ENCODE measurements around the gene SOHLH2. TPM values are rescaled to one million over a fixed set of nuclear protein-coding genes. Genes with fewer than 3 reads are reported as not detected.

The SOHLH2 gene
- total RNA-seq, 4 donors from 2014 or later = 0.19 to 0.47 (median 0.27) TPM; not detected in 1

DNA sequence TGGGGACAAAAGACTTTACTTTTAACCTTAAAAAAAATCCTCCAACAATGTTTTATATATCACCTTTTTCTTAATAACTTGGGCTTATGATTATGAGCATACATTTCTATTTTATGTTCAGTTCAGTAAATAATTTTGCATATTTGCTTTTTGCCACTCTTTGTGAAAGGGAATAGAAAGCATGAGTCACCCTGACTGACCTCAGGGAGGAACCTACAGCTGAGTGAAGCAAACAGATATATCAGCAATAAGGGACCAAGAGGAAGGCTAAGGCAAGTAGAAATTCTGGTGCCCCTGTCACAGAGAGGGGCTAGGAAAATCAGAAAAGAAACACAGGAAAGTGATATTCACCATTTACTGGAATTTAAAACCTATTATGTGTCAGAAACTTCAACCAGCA is 37.2 kb upstream of the SOHLH2 start:
- no peak overlapping the region for H3K4me3 ChIP-seq
- TF ChIP-seq EP300 (IDR thresholded peaks at IDR 0.05) (no peak), POLR2AphosphoS5 (IDR thresholded peaks at IDR 0.05) (no peak), POLR2A (IDR thresholded peaks at IDR 0.05) (no peak)
- TF ChIP-seq, protein P1, sequence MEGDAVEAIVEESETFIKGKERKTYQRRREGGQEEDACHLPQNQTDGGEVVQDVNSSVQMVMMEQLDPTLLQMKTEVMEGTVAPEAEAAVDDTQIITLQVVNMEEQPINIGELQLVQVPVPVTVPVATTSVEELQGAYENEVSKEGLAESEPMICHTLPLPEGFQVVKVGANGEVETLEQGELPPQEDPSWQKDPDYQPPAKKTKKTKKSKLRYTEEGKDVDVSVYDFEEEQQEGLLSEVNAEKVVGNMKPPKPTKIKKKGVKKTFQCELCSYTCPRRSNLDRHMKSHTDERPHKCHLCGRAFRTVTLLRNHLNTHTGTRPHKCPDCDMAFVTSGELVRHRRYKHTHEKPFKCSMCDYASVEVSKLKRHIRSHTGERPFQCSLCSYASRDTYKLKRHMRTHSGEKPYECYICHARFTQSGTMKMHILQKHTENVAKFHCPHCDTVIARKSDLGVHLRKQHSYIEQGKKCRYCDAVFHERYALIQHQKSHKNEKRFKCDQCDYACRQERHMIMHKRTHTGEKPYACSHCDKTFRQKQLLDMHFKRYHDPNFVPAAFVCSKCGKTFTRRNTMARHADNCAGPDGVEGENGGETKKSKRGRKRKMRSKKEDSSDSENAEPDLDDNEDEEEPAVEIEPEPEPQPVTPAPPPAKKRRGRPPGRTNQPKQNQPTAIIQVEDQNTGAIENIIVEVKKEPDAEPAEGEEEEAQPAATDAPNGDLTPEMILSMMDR (IDR thresholded peaks at IDR 0.05) = no peak
- H3K36me3 ChIP-seq = peaks cover 0 to 12% of the 10 kb centered on the region in 2 donors
- H3K4me1 ChIP-seq = no peaks in the 10 kb centered on the region
- peaks cover 0 to 9% (median 0%) of the 10 kb centered on the region in 3 donors for H3K9me3 ChIP-seq
- ATAC-seq = no peak
- H3K27ac ChIP-seq = no peak overlapping the region
- H3K27me3 ChIP-seq = no peaks in the 10 kb centered on the region

DNA sequence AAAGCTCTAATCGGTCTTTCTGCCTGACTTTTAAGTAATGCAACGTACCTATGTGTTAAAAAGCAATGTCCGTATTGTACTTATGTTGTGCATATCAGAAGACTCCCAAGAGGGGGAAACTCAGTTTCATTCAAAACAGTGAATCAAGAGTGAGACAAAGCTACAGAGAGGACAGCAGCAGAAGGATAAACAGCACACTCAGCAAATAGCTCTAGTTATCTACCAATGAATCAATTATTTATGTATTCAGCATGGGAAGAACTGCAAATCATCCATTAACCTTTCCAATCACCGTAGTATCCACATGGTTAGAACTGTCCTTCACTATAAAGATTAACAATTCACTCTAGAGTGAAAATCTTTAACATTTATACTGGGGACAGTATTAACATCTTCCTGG is 36.7 kb upstream of the SOHLH2 start:
- 79 to 82% methylated on average over 4 of the region's 4 CpGs for WGBS, 2 donors (ENCODE audit: low coverage in 1 of 2)
- H3K27me3 ChIP-seq = no peaks in the 10 kb centered on the region
- no peak overlapping the region for H3K27ac ChIP-seq
- no peak for ATAC-seq
- no peaks in the 10 kb centered on the region for H3K4me1 ChIP-seq
- H3K9me3 ChIP-seq = peaks cover 0 to 9% (median 0%) of the 10 kb centered on the region in 3 donors
- no peak overlapping the region for H3K4me3 ChIP-seq
- H3K36me3 ChIP-seq = peaks cover 0 to 16% of the 10 kb centered on the region in 2 donors
- TF ChIP-seq POLR2A (IDR thresholded peaks at IDR 0.05) = no peak
- TF ChIP-seq EP300 (IDR thresholded peaks at IDR 0.05) = no peak
- TF ChIP-seq, protein P1 (IDR thresholded peaks at IDR 0.05) = no peak
- no peak for TF ChIP-seq POLR2AphosphoS5 (IDR thresholded peaks at IDR 0.05)

DNA sequence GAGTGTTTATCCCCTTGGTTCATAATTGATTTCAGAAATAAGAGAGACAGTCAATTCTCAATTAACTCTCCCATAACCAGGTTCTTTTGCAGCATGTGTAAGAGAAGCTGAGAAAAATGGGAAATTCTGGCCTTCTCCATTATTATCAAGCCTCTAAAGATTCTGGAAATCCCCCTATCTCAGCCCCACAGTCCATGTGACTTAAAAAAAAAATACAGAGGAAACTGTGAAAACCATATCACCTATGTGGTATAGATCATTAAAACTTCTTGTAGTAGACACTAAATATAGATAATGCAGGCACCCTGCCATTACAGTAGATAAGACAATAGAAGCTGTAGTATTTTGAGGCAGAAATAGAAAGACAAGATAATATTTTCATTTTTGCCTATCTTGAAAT is 34.3 kb upstream of the SOHLH2 start:
- Histone ChIP-seq H3K4me3 (no peak overlapping the region), H3K4me1 (no peaks in the 10 kb centered on the region), H3K36me3 (peaks cover 0 to 16% of the 10 kb centered on the region in 2 donors), H3K27me3 (no peaks in the 10 kb centered on the region), H3K27ac (no peak overlapping the region), H3K9me3 (peaks cover 0 to 9% (median 0%) of the 10 kb centered on the region in 3 donors)
- no peak for ATAC-seq
- TF ChIP-seq, protein P1 (IDR thresholded peaks at IDR 0.05) = no peak
- TF ChIP-seq POLR2A (IDR thresholded peaks at IDR 0.05) = no peak
- no peak for TF ChIP-seq POLR2AphosphoS5 (IDR thresholded peaks at IDR 0.05)
- TF ChIP-seq EP300 (IDR thresholded peaks at IDR 0.05) = no peak

DNA sequence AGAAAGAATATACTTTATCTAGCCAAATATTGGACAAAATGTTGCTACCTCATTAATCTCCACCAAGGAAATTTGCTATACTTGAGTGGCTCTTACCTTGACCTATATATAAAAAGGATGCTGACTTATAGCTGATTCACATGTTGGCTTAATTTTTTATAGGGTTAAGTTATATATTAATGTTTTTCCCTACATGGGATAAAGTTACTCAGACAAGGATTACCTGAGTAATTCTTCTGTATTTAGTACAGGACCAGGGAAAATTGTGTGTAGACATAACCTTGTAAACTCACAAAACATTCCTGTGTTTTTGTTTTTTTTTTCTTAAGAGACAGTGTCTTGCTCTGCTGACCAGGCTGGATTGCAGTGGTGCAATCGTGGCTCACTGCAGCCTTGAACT is 30.6 kb upstream of the SOHLH2 start:
- no peak for TF ChIP-seq EP300 (IDR thresholded peaks at IDR 0.05)
- TF ChIP-seq POLR2A (IDR thresholded peaks at IDR 0.05) = no peak
- no peak for TF ChIP-seq POLR2AphosphoS5 (IDR thresholded peaks at IDR 0.05)
- TF ChIP-seq, protein P1 (IDR thresholded peaks at IDR 0.05) = no peak
- Histone ChIP-seq H3K9me3 (peaks cover 0 to 9% (median 0%) of the 10 kb centered on the region in 3 donors), H3K36me3 (peaks cover 0 to 16% of the 10 kb centered on the region in 2 donors), H3K4me3 (no peak overlapping the region), H3K27ac (no peak overlapping the region), H3K27me3 (no peaks in the 10 kb centered on the region), H3K4me1 (no peaks in the 10 kb centered on the region)
- ATAC-seq = no peak
- whole genome bisulfite sequencing, 2 donors (ENCODE audit: low coverage in 1 of 2) = 40 to 71% methylated on average over 1 of the region's 1 CpG

DNA sequence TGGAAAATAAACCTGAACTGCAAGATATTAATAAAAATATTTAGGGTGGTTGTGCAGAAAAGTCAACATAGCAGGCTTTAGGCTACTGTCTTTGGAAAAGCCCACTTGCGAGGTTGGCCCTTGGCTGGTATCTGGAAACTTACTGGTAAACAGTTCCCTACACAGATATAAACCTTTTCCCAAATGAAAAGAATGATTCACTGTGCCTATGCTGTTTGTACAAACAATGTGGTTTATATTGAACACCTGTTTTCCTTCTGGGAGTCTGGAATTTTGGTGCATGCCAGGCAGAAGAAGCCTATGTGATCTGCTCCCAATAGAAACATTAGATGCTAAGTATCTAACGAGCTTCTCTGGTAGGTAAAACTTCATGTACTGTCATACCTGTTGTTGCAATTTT is 29.7 kb upstream of the SOHLH2 start:
- peaks cover 0 to 16% of the 10 kb centered on the region in 2 donors for H3K36me3 ChIP-seq
- no peak for ATAC-seq
- 80 to 100% methylated on average over 1 to 2 of the region's 2 CpGs for WGBS, 2 donors (ENCODE audit: low coverage in 1 of 2)
- H3K27me3 ChIP-seq = no peaks in the 10 kb centered on the region
- no peak overlapping the region for H3K27ac ChIP-seq
- H3K4me3 ChIP-seq = no peak overlapping the region
- H3K4me1 ChIP-seq = no peaks in the 10 kb centered on the region
- TF ChIP-seq EP300 (IDR thresholded peaks at IDR 0.05) (no peak), POLR2A (IDR thresholded peaks at IDR 0.05) (no peak), POLR2AphosphoS5 (IDR thresholded peaks at IDR 0.05) (no peak)
- TF ChIP-seq, protein P1 (IDR thresholded peaks at IDR 0.05) = no peak
- peaks cover 0 to 9% (median 0%) of the 10 kb centered on the region in 3 donors for H3K9me3 ChIP-seq

Data from gastroesophageal sphincter (tissue), 4 donors.